Body of pancreas (tissue), 4 donors: Measurements from ENCODE around the gene LARP1.

ENCODE experiments used
- CTCF ChIP-seq, 7 experiments: fragments of 450-650 bp in 4 of 7; fragments of 200-600 bp in 3 of 7; sonication (generic) in 3 of 7; IDR thresholded peaks; one replicate each; pipeline ENCODE4 v1.5.1; 2016 to 2019; ENCODE audit warnings: antibody characterized with exemption in 7 of 7
- POLR2A ChIP-seq, 3 donors: fragments of 450-650 bp; IDR thresholded peaks; one replicate each; pipeline ENCODE4 v1.6.1; 2016; ENCODE audit warnings: antibody characterized with exemption in 3 of 3, mild to moderate bottlenecking in 2 of 3

- TF ChIP-seq POLR2A (IDR thresholded peaks at IDR 0.05) (no peak), CTCF (IDR thresholded peaks at IDR 0.05) (no peak)
Observed at GRCh38 chr5:154782326-154782725, 27.1 kb downstream of the LARP1 start.
